B cell (primary cell): ENCODE data around the gene VSIG2. TPM values are rescaled to one million over a fixed set of nuclear protein-coding genes. Genes with fewer than 3 reads are reported as not detected.

ENCODE experiments used
- ATAC-seq: fragments of 200-7000 bp; cut with Tn5 transposase; one replicate; pipeline ENCODE4 v1.10.0; 2021; ENCODE audit warnings: low read depth, mild to moderate bottlenecking, moderate number of reproducible peaks, moderate library complexity
- CTCF ChIA-PET: fragments of 350-600 bp; sonication (Branson Sonifier 250); formaldehyde crosslinking; loops from one replicate; lab custom pipeline; 2021; ENCODE audit warnings: antibody characterized with exemption, inconsistent platforms; lab: Charles Lee
- POLR2A ChIA-PET: fragments of 350-600 bp; sonication (Branson Sonifier 250); formaldehyde crosslinking; loops from one replicate; lab custom pipeline; 2021; ENCODE audit warnings: antibody characterized with exemption; lab: Charles Lee
- DNase-seq: peaks from one replicate; pipeline ENCODE4 v3.0.0; 2013
- H2AFZ ChIP-seq: 2 replicates; pipeline ENCODE4 v1.6.1; 2012; ENCODE audit warnings: mild to moderate bottlenecking, low read depth, low read length; ENCODE audit not compliant: insufficient read depth, poor library complexity, severe bottlenecking
- H3K27ac ChIP-seq, 2 donors: 1 replicate in 1 of 2; 2 replicates in 1 of 2; pipeline ENCODE4 v1.5.1; 2012 to 2013; ENCODE audit warnings: low read length in 2 of 2, mild to moderate bottlenecking in 2 of 2, moderate library complexity in 1 of 2
- H3K27me3 ChIP-seq, 4 experiments: fragments of 200-600 bp in 1 of 4; sonication (generic) in 1 of 4; replicated peaks in 1 of 4; 1 replicate in 2 of 4; 2 replicates in 2 of 4; pipeline versions ENCODE4 v1.6.1 to v1.7.0; 2013 to 2016; ENCODE audit warnings: low read length in 3 of 4, mild to moderate bottlenecking in 2 of 4, mixed read lengths in 1 of 4, moderate library complexity in 1 of 4; ENCODE audit not compliant: insufficient read depth in 4 of 4, control insufficient read depth in 3 of 4; ENCODE audit errors: control extremely low read depth in 1 of 4
- H3K36me3 ChIP-seq, 2 experiments: replicated peaks in 1 of 2; 1 replicate in 1 of 2; 2 replicates in 1 of 2; pipeline versions ENCODE4 v1.6.1 to v1.7.1; 2013; ENCODE audit warnings: low read length in 1 of 2; ENCODE audit not compliant: insufficient read depth in 2 of 2, control insufficient read depth in 1 of 2; ENCODE audit errors: control extremely low read depth in 1 of 2, extremely low read depth in 1 of 2
- H3K4me1 ChIP-seq, 2 donors: fragments of 200-600 bp in 1 of 2; sonication (generic) in 1 of 2; 1 replicate in 1 of 2; 2 replicates in 1 of 2; pipeline versions ENCODE4 v1.5.1 to v1.6.1; 2013 to 2017; ENCODE audit warnings: low read length in 2 of 2; ENCODE audit not compliant: control insufficient read depth in 2 of 2, insufficient read depth in 2 of 2
- H3K4me2 ChIP-seq: replicated peaks from 2 replicates; pipeline ENCODE3; 2012; ENCODE audit warnings: mild to moderate bottlenecking, low read depth, low read length; ENCODE audit not compliant: poor library complexity, severe bottlenecking
- H3K4me3 ChIP-seq, 5 experiments: fragments of 200-600 bp in 1 of 5; sonication (generic) in 1 of 5; 1 replicate in 3 of 5; 2 replicates in 2 of 5; pipeline versions ENCODE4 v1.5.1 to v1.7.0; 2011 to 2016; ENCODE audit warnings: low read length in 4 of 5, mild to moderate bottlenecking in 4 of 5, low read depth in 2 of 5, control low read depth in 1 of 5, moderate library complexity in 1 of 5; ENCODE audit not compliant: insufficient read depth in 1 of 5; ENCODE audit errors: control extremely low read depth in 1 of 5, extremely low read depth in 1 of 5
- H3K79me2 ChIP-seq: fragments of 200-600 bp; sonication (generic); one replicate; pipeline ENCODE4 v1.6.0; 2016; ENCODE audit warnings: low read length; ENCODE audit not compliant: control insufficient read depth, insufficient read depth
- H3K9ac ChIP-seq: fragments of 200-600 bp; sonication (generic); 2 replicates; pipeline ENCODE4 v1.6.1; 2017; ENCODE audit warnings: mild to moderate bottlenecking, low read length, moderate library complexity
- H3K9me3 ChIP-seq, 3 donors: one replicate each; pipeline versions ENCODE4 v1.6.1 to v1.7.1; 2013; ENCODE audit warnings: low read length in 2 of 3; ENCODE audit not compliant: control insufficient read depth in 2 of 3, insufficient read depth in 1 of 3; ENCODE audit errors: control extremely low read depth in 1 of 3
- H4K20me1 ChIP-seq: 2 replicates; pipeline ENCODE4 v1.6.0; 2012; ENCODE audit warnings: mild to moderate bottlenecking, low read length; ENCODE audit not compliant: insufficient read depth, control insufficient read depth, poor library complexity, severe bottlenecking
- H3K27ac Mint-ChIP-seq: one replicate; pipeline ENCODE4 v1.8.0; 2021; ENCODE audit warnings: mixed read lengths
- H3K27me3 Mint-ChIP-seq: one replicate; pipeline ENCODE4 v1.8.0; 2021; ENCODE audit warnings: mixed read lengths
- H3K4me1 Mint-ChIP-seq: one replicate; pipeline ENCODE4 v1.8.0; 2021; ENCODE audit warnings: mixed read lengths
- H3K4me3 Mint-ChIP-seq: one replicate; pipeline ENCODE4 v1.8.0; 2021; ENCODE audit warnings: mixed read lengths
- H3K9me3 Mint-ChIP-seq: one replicate; pipeline ENCODE4 v1.8.0; 2022; ENCODE audit warnings: mixed read lengths; ENCODE audit not compliant: insufficient read depth
- EZH2 ChIP-seq: IDR thresholded peaks from 2 replicates; pipeline ENCODE4 v1.6.1; 2012; ENCODE audit warnings: borderline replicate concordance, low read depth, mild to moderate bottlenecking, moderate library complexity, low read length; ENCODE audit not compliant: insufficient read depth, poor library complexity, severe bottlenecking
- WGBS: methylation state at CpG from one replicate; pipeline ENCODE4 v1.1.5; 2013; ENCODE audit warnings: missing lambda C conversion rate; ENCODE audit not compliant: insufficient coverage; 5-methylcytosine and 5-hydroxymethylcytosine counted together
- intact Hi-C: fragments of 100-400 bp; cut with micrococcal nuclease; formaldehyde crosslinking; loops from one replicate; pipeline ENCODE4 v1.10.0; 2022
- polyA plus RNA-seq: library from polyadenylated mRNA; depleted of rRNA; stranded (reverse); fragments of >200 nt; gene quantifications from 2 replicates; pipeline ENCODE4 v1.2.3, GENCODE V29; 2012
- total RNA-seq, 2 donors: library from RNA; stranded (reverse); fragments of 120-200 nt in 1 of 2; gene quantifications; 1 replicate in 1 of 2; 2 replicates in 1 of 2; pipeline versions ENCODE4 v1.2.3 to v1.2.4, GENCODE V29; 2013 to 2022
- TF ChIP-seq, protein P1 (sequence below): fragments of 200-600 bp; IDR thresholded peaks from one replicate; pipeline ENCODE4 v1.8.0; 2022; ENCODE audit warnings: antibody characterized with exemption, mild to moderate bottlenecking

Gene VSIG2
- total and polyA plus RNA-seq, 2 donors (not counting 1 experiment from before 2014, with no cell fraction given), result not detected

DNA sequence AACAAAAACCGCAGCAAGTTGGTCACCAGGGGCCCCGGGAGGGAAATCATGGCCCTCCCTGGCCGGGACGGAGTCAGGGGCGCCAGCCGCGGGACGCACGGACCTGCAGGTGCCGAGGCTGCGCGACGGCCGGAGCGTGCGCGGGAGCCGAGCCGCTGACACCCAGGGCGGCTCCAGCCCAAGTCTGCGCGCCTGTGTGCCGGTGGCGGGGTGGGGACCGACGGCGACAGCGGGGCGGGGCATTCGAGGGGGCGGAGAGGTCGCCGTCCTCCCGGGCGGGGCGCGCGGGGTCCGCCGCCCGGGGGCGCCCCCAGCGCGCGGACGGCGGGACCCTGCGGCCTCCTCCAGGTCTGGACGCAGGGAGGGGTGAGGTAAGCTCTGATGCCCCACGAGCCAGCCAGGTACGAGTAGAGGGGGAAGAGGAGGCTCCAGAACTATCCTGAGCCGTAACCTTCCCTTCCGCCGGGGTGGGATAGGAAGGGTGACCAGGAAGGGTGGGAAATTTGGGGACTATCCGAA lies 10.1 kb upstream of the VSIG2 start, which contains the start of gene ESAM:
TSS of gene ESAM (minus strand) at position 186 of the 519 bp plus-strand sequence. CDS start at position 50, 136 bp downstream.
- peaks cover 0 to 3% (median 0%) of the 10 kb centered on the region in 3 donors for H3K9me3 ChIP-seq
- ATAC-seq (peak; percentile 73), DNase-seq (peak; percentile 82)
- peak within 1 kb of the TSS; percentile 99 for H3K4me2 ChIP-seq
- peak within 1 kb of the TSS; percentile 94 for H3K4me3 Mint-ChIP-seq
- peaks cover 46% of the 10 kb centered on the region for H3K4me1 Mint-ChIP-seq
- peak within 1 kb of the TSS; percentile 42 to 81 (median 64) for H3K4me3 ChIP-seq
- POLR2A ChIA-PET, result interaction anchor here (0.7 to 1.6 kb wide), 3 partner anchors 16 to 22 kb away, joined by 3 to 7 read pairs (median 3); partner anchors contain the start of gene NRGN
- H3K27ac Mint-ChIP-seq, result peak within 1 kb of the TSS; percentile 67
- H3K27ac ChIP-seq, result peak within 1 kb of the TSS; percentile 49 to 87
- peaks cover 0 to 22% (median 10%) of the 10 kb centered on the region in 4 experiments for H3K27me3 ChIP-seq
- peak within 1 kb of the TSS; percentile 76 for H3K9ac ChIP-seq
- WGBS, result 0% methylated on average over 51 of the region's 55 CpGs
- H3K36me3 ChIP-seq, result peaks cover 0 to 3% of the 10 kb centered on the region in 2 experiments
- H3K9me3 Mint-ChIP-seq, result no peaks in the 10 kb centered on the region
- peak within 1 kb of the TSS; percentile 86 for H2AFZ ChIP-seq
- intact Hi-C loops, result loop anchor here (1.0 to 2.0 kb wide), 3 partner anchors 31 to 139 kb away; partner anchors contain the start of gene TBRG1
- peaks cover 6% of the 10 kb centered on the region for H3K27me3 Mint-ChIP-seq
- peaks cover 43 to 61% of the 10 kb centered on the region in 2 donors for H3K4me1 ChIP-seq
- TF ChIP-seq, protein P1, sequence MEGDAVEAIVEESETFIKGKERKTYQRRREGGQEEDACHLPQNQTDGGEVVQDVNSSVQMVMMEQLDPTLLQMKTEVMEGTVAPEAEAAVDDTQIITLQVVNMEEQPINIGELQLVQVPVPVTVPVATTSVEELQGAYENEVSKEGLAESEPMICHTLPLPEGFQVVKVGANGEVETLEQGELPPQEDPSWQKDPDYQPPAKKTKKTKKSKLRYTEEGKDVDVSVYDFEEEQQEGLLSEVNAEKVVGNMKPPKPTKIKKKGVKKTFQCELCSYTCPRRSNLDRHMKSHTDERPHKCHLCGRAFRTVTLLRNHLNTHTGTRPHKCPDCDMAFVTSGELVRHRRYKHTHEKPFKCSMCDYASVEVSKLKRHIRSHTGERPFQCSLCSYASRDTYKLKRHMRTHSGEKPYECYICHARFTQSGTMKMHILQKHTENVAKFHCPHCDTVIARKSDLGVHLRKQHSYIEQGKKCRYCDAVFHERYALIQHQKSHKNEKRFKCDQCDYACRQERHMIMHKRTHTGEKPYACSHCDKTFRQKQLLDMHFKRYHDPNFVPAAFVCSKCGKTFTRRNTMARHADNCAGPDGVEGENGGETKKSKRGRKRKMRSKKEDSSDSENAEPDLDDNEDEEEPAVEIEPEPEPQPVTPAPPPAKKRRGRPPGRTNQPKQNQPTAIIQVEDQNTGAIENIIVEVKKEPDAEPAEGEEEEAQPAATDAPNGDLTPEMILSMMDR, result no peak
- TF ChIP-seq EZH2, result no peak
- CTCF ChIA-PET, result interaction anchor here (0.6 to 11.1 kb wide), 20 partner anchors 9 to 117 kb away, joined by 3 to 202 read pairs (median 8); partner anchors contain the start of genes MSANTD2, NRGN, SIAE and SPA17
- H3K79me2 ChIP-seq, result peaks cover 23% of the 10 kb centered on the region
- peaks cover 6% of the 10 kb centered on the region for H4K20me1 ChIP-seq
